Dendritic cell treated with granulocyte-macrophage colony-stimulating factor and Interleukin-4, amounts not matched to agents 40 ng/mL and 50 ng/mL, for 4 days (primary cell): ENCODE results near the gene LHFPL2.

ENCODE experiments used
- H3K27ac Mint-ChIP-seq: one replicate; pipeline ENCODE4 v1.8.0; 2022; ENCODE audit warnings: mild to moderate bottlenecking, mixed read lengths
- H3K27me3 Mint-ChIP-seq: one replicate; pipeline ENCODE4 v1.8.0; 2022; ENCODE audit warnings: mild to moderate bottlenecking, mixed read lengths
- H3K36me3 Mint-ChIP-seq: one replicate; pipeline ENCODE4 v1.8.0; 2022; ENCODE audit warnings: low read depth, mixed read lengths
- H3K4me1 Mint-ChIP-seq: one replicate; pipeline ENCODE4 v1.8.0; 2022; ENCODE audit warnings: low read depth, mixed read lengths
- H3K4me3 Mint-ChIP-seq: one replicate; pipeline ENCODE4 v1.8.0; 2022; ENCODE audit warnings: mild to moderate bottlenecking, moderate library complexity, mixed read lengths
- H3K9me3 Mint-ChIP-seq: one replicate; pipeline ENCODE4 v1.8.0; 2022; ENCODE audit warnings: mixed read lengths
- intact Hi-C: fragments of 100-400 bp; cut with micrococcal nuclease; formaldehyde crosslinking; loops from one replicate; pipeline ENCODE4 v1.15.0; 2022

The LHFPL2 gene

GRCh38 chr5:78519198-78519941 lies 129.2 kb downstream of the LHFPL2 start:
- intact Hi-C loops: no loop called here
- H3K27ac Mint-ChIP-seq: peak overlapping the region; percentile 35
- H3K4me1 Mint-ChIP-seq: peaks cover 65% of the 10 kb centered on the region
- no peak overlapping the region for H3K4me3 Mint-ChIP-seq
- H3K27me3 Mint-ChIP-seq: no peaks in the 10 kb centered on the region
- no peaks in the 10 kb centered on the region for H3K9me3 Mint-ChIP-seq
- H3K36me3 Mint-ChIP-seq: peaks cover 47% of the 10 kb centered on the region

- Mint-ChIP-seq H3K4me3 (no peak overlapping the region), H3K9me3 (peaks cover 6% of the 10 kb centered on the region), H3K4me1 (peaks cover 60% of the 10 kb centered on the region), H3K27me3 (no peaks in the 10 kb centered on the region), H3K36me3 (peaks cover 50% of the 10 kb centered on the region), H3K27ac (peak overlapping the region; percentile 35)
- intact Hi-C loops: no loop called here
These were observed 130.0 kb downstream of the LHFPL2 start for GRCh38 chr5:78518365-78519197.

GRCh38 chr5:78515670-78516069 lies 132.9 kb downstream of the LHFPL2 start:
- H3K4me1 Mint-ChIP-seq: peaks cover 71% of the 10 kb centered on the region
- H3K27ac Mint-ChIP-seq: no peak overlapping the region
- no peaks in the 10 kb centered on the region for H3K27me3 Mint-ChIP-seq
- intact Hi-C loops: no loop called here
- H3K36me3 Mint-ChIP-seq: peaks cover 41% of the 10 kb centered on the region
- no peak overlapping the region for H3K4me3 Mint-ChIP-seq
- H3K9me3 Mint-ChIP-seq: peaks cover 9% of the 10 kb centered on the region

GRCh38 chr5:78514427-78515330 lies 133.9 kb downstream of the LHFPL2 start:
- Mint-ChIP-seq H3K4me3 (no peak overlapping the region), H3K36me3 (peaks cover 46% of the 10 kb centered on the region), H3K27ac (peak overlapping the region; percentile 45), H3K4me1 (peaks cover 67% of the 10 kb centered on the region), H3K9me3 (peaks cover 9% of the 10 kb centered on the region), H3K27me3 (no peaks in the 10 kb centered on the region)
- intact Hi-C loops: no loop called here

GRCh38 chr5:78513441-78513840 lies 135.1 kb downstream of the LHFPL2 start:
- intact Hi-C loops: no loop called here
- Mint-ChIP-seq H3K4me1 (peaks cover 67% of the 10 kb centered on the region), H3K27ac (peak overlapping the region; percentile 45), H3K36me3 (peaks cover 56% of the 10 kb centered on the region), H3K9me3 (peaks cover 9% of the 10 kb centered on the region), H3K27me3 (no peaks in the 10 kb centered on the region), H3K4me3 (no peak overlapping the region)

GRCh38 chr5:78512435-78512834 lies 136.1 kb downstream of the LHFPL2 start:
- no peak overlapping the region for H3K4me3 Mint-ChIP-seq
- intact Hi-C loops: no loop called here
- H3K36me3 Mint-ChIP-seq: peaks cover 64% of the 10 kb centered on the region
- H3K4me1 Mint-ChIP-seq: peaks cover 75% of the 10 kb centered on the region
- peak overlapping the region; percentile 92 for H3K27ac Mint-ChIP-seq
- H3K9me3 Mint-ChIP-seq: peaks cover 9% of the 10 kb centered on the region
- H3K27me3 Mint-ChIP-seq: no peaks in the 10 kb centered on the region

- Mint-ChIP-seq H3K27ac (peak overlapping the region; percentile 92), H3K27me3 (no peaks in the 10 kb centered on the region), H3K4me1 (peaks cover 80% of the 10 kb centered on the region), H3K9me3 (peaks cover 9% of the 10 kb centered on the region), H3K4me3 (peak overlapping the region; percentile 40), H3K36me3 (peaks cover 65% of the 10 kb centered on the region)
- intact Hi-C loops: loop anchor here (2.0 kb wide), 1 partner anchor 15 kb away; no protein-coding TSS in a partner anchor
These were observed 137.3 kb downstream of the LHFPL2 start for GRCh38 chr5:78511121-78511906.

GRCh38 chr5:78509884-78510769 lies 138.4 kb downstream of the LHFPL2 start:
- peaks cover 78% of the 10 kb centered on the region for H3K4me1 Mint-ChIP-seq
- H3K4me3 Mint-ChIP-seq: peak overlapping the region; percentile 79
- H3K27me3 Mint-ChIP-seq: no peaks in the 10 kb centered on the region
- H3K36me3 Mint-ChIP-seq: peaks cover 62% of the 10 kb centered on the region
- intact Hi-C loops: loop anchor here (2.0 kb wide), 1 partner anchor 17 kb away; no protein-coding TSS in a partner anchor
- peak overlapping the region; percentile 92 for H3K27ac Mint-ChIP-seq
- H3K9me3 Mint-ChIP-seq: peaks cover 9% of the 10 kb centered on the region

GRCh38 chr5:78509145-78509865 lies 139.3 kb downstream of the LHFPL2 start:
- H3K4me3 Mint-ChIP-seq: peak overlapping the region; percentile 79
- peaks cover 9% of the 10 kb centered on the region for H3K9me3 Mint-ChIP-seq
- peak overlapping the region; percentile 92 for H3K27ac Mint-ChIP-seq
- no peaks in the 10 kb centered on the region for H3K27me3 Mint-ChIP-seq
- H3K4me1 Mint-ChIP-seq: peaks cover 80% of the 10 kb centered on the region
- intact Hi-C loops: no loop called here
- peaks cover 62% of the 10 kb centered on the region for H3K36me3 Mint-ChIP-seq

GRCh38 chr5:78508186-78508765 lies 140.3 kb downstream of the LHFPL2 start:
- no peaks in the 10 kb centered on the region for H3K27me3 Mint-ChIP-seq
- peaks cover 58% of the 10 kb centered on the region for H3K36me3 Mint-ChIP-seq
- H3K9me3 Mint-ChIP-seq: no peaks in the 10 kb centered on the region
- peak overlapping the region; percentile 92 for H3K27ac Mint-ChIP-seq
- H3K4me1 Mint-ChIP-seq: peaks cover 83% of the 10 kb centered on the region
- H3K4me3 Mint-ChIP-seq: peak overlapping the region; percentile 79
- intact Hi-C loops: no loop called here

GRCh38 chr5:78507531-78507930 lies 141.0 kb downstream of the LHFPL2 start:
- Mint-ChIP-seq H3K27ac (peak overlapping the region; percentile 92), H3K4me3 (peak overlapping the region; percentile 79), H3K27me3 (no peaks in the 10 kb centered on the region), H3K36me3 (peaks cover 57% of the 10 kb centered on the region), H3K9me3 (no peaks in the 10 kb centered on the region), H3K4me1 (peaks cover 78% of the 10 kb centered on the region)
- intact Hi-C loops: no loop called here
